H9 (cell line): ENCODE results near the gene FHIP1B. TPM values are rescaled to one million over a fixed set of nuclear protein-coding genes. Genes with fewer than 3 reads are reported as not detected.
"Not testable (repeated sequence)": the region's sequence is repeated elsewhere in the genome, so short reads cannot be mapped to it uniquely, and the experiment has no call there.

Experiments
- DNase-seq: peaks from one replicate; pipeline ENCODE4 v3.0.0-alpha.2; 2017
- H2AFZ ChIP-seq: one replicate; pipeline ENCODE4 v1.6.1; 2013; ENCODE audit warnings: mild to moderate bottlenecking, low read length, control low read depth, moderate library complexity
- H2AK5ac ChIP-seq: 2 replicates; pipeline ENCODE4 v1.6.1; 2013; ENCODE audit warnings: low read length, control low read depth, mixed read lengths; ENCODE audit not compliant: insufficient read length
- H2BK120ac ChIP-seq: one replicate; pipeline ENCODE4 v1.6.1; 2013; ENCODE audit warnings: low read depth, mild to moderate bottlenecking, low read length, control low read depth, inconsistent platforms; ENCODE audit not compliant: poor library complexity, severe bottlenecking
- H2BK12ac ChIP-seq: 2 replicates; pipeline ENCODE4 v1.6.1; 2013; ENCODE audit warnings: low read length, control low read depth, mixed read lengths, low read depth; ENCODE audit not compliant: insufficient read length
- H2BK15ac ChIP-seq: 2 replicates; pipeline ENCODE4 v1.6.1; 2013; ENCODE audit warnings: low read depth, low read length, control low read depth
- H2BK20ac ChIP-seq: one replicate; pipeline ENCODE4 v1.6.1; 2013; ENCODE audit warnings: low read depth, mild to moderate bottlenecking, low read length, control low read depth, inconsistent platforms; ENCODE audit not compliant: poor library complexity, severe bottlenecking
- H2BK5ac ChIP-seq: 2 replicates; pipeline ENCODE4 v1.6.1; 2013; ENCODE audit warnings: low read length, control low read depth, mixed read lengths; ENCODE audit not compliant: insufficient read length
- H3K14ac ChIP-seq: 2 replicates; pipeline ENCODE4 v1.6.1; 2013; ENCODE audit warnings: low read length, control low read depth; ENCODE audit not compliant: insufficient read depth
- H3K18ac ChIP-seq: 2 replicates; pipeline ENCODE4 v1.6.1; 2013; ENCODE audit warnings: low read depth, mild to moderate bottlenecking, mixed read lengths, low read length, control low read depth; ENCODE audit not compliant: insufficient read length
- H3K23ac ChIP-seq: 2 replicates; pipeline ENCODE4 v1.6.1; 2013; ENCODE audit warnings: low read length, control low read depth, mixed read lengths, low read depth; ENCODE audit not compliant: insufficient read length
- H3K23me2 ChIP-seq: 2 replicates; pipeline ENCODE4 v1.6.1; 2013; ENCODE audit warnings: low read depth, mild to moderate bottlenecking, mixed read lengths, low read length, control low read depth; ENCODE audit not compliant: insufficient read length, poor library complexity, severe bottlenecking
- H3K27ac ChIP-seq: 2 replicates; pipeline ENCODE4 v1.5.1; 2013; ENCODE audit warnings: low read length, control low read depth, mixed read lengths, low read depth; ENCODE audit not compliant: insufficient read length
- H3K27me3 ChIP-seq: 2 replicates; pipeline ENCODE4 v1.6.1; 2013; ENCODE audit warnings: low read length, control low read depth, inconsistent platforms; ENCODE audit not compliant: insufficient read depth
- H3K4ac ChIP-seq: 2 replicates; pipeline ENCODE4 v1.6.1; 2013; ENCODE audit warnings: low read depth, mild to moderate bottlenecking, control low read depth, inconsistent platforms, low read length, moderate library complexity
- H3K4me1 ChIP-seq: 2 replicates; pipeline ENCODE4 v1.6.1; 2013; ENCODE audit warnings: low read length, control low read depth, inconsistent platforms; ENCODE audit not compliant: insufficient read depth
- H3K4me2 ChIP-seq: 2 replicates; pipeline ENCODE4 v1.6.1; 2013; ENCODE audit warnings: low read length, control low read depth, mixed read lengths; ENCODE audit not compliant: insufficient read length, insufficient read depth
- H3K56ac ChIP-seq: 2 replicates; pipeline ENCODE4 v1.6.1; 2013; ENCODE audit warnings: low read depth, mild to moderate bottlenecking, mixed read lengths, low read length, control low read depth; ENCODE audit not compliant: insufficient read length
- H3K79me1 ChIP-seq: 2 replicates; pipeline ENCODE4 v1.6.1; 2013; ENCODE audit warnings: low read depth, mild to moderate bottlenecking, moderate library complexity, low read length, control low read depth, inconsistent platforms; ENCODE audit not compliant: insufficient read depth, poor library complexity, severe bottlenecking
- H3K79me2 ChIP-seq: 2 replicates; pipeline ENCODE4 v1.6.1; 2013; ENCODE audit warnings: low read length, control low read depth, inconsistent platforms; ENCODE audit not compliant: insufficient read depth
- H3K9ac ChIP-seq: 2 replicates; pipeline ENCODE4 v1.6.1; 2013; ENCODE audit warnings: low read length, control low read depth, mixed read lengths; ENCODE audit not compliant: insufficient read length; ENCODE audit errors: extremely low read depth
- H3K9me3 ChIP-seq: one replicate; pipeline ENCODE4 v1.6.1; 2013; ENCODE audit warnings: low read depth, low read length, inconsistent platforms; ENCODE audit not compliant: control insufficient read depth
- H3T11ph ChIP-seq: one replicate; pipeline ENCODE4 v1.6.1; 2013; ENCODE audit warnings: mild to moderate bottlenecking, low read length, control low read depth, inconsistent platforms
- H4K20me1 ChIP-seq: one replicate; pipeline ENCODE4 v1.6.1; 2013; ENCODE audit not compliant: control insufficient read depth, insufficient read length, insufficient read depth
- H4K5ac ChIP-seq: 2 replicates; pipeline ENCODE4 v1.6.1; 2013; ENCODE audit warnings: low read depth, mild to moderate bottlenecking, mixed read lengths, low read length, control low read depth; ENCODE audit not compliant: insufficient read length
- H4K8ac ChIP-seq: replicated peaks from 2 replicates; pipeline ENCODE4 v1.6.1; 2013; ENCODE audit warnings: low read length, control low read depth, mixed read lengths, low read depth; ENCODE audit not compliant: insufficient read length
- H4K91ac ChIP-seq: 2 replicates; pipeline ENCODE4 v1.6.1; 2013; ENCODE audit warnings: low read depth, mild to moderate bottlenecking, moderate library complexity, mixed read lengths, low read length, control low read depth; ENCODE audit not compliant: insufficient read length
- H3K27ac Mint-ChIP-seq, 3 experiments: 2 replicates in 2 of 3; 3 replicates in 1 of 3; pipeline ENCODE4 v1.8.0; 2020 to 2021; ENCODE audit warnings: mixed read lengths in 3 of 3, mild to moderate bottlenecking in 1 of 3, moderate library complexity in 1 of 3
- H3K27me3 Mint-ChIP-seq: 2 replicates; pipeline ENCODE4 v1.8.0; 2021; ENCODE audit warnings: low read depth, mild to moderate bottlenecking, moderate library complexity, mixed read lengths
- H3K36me3 Mint-ChIP-seq, 3 experiments: 2 replicates in 2 of 3; 3 replicates in 1 of 3; pipeline ENCODE4 v1.8.0; 2020 to 2021; ENCODE audit warnings: low read depth in 3 of 3, mixed read lengths in 3 of 3; ENCODE audit not compliant: insufficient read depth in 1 of 3
- H3K4me1 Mint-ChIP-seq, 2 experiments: 2 replicates each; pipeline ENCODE4 v1.8.0; 2020; ENCODE audit warnings: mixed read lengths in 2 of 2
- H3K4me3 Mint-ChIP-seq, 2 experiments: 2 replicates in 1 of 2; 3 replicates in 1 of 2; pipeline ENCODE4 v1.8.0; 2020 to 2021; ENCODE audit warnings: mild to moderate bottlenecking in 2 of 2, mixed read lengths in 2 of 2, moderate library complexity in 1 of 2
- H3K9me3 Mint-ChIP-seq, 2 experiments: 2 replicates in 1 of 2; 3 replicates in 1 of 2; pipeline ENCODE4 v1.8.0; 2020; ENCODE audit warnings: mild to moderate bottlenecking in 2 of 2, mixed read lengths in 2 of 2, moderate library complexity in 1 of 2
- CTCF ChIP-seq: fragments of 200-600 bp; sonication (generic); conservative IDR thresholded peaks from 3 replicates; pipeline ENCODE4 v1.8.0; 2021; ENCODE audit warnings: antibody characterized with exemption, mild to moderate bottlenecking
- WGBS: extraction: QIAGEN DNeasy Blood & Tissue Kit; methylation state at CpG from one replicate; pipeline ENCODE4 v1.1.7; 2013; ENCODE audit warnings: missing lambda C conversion rate, low lambda C conversion rate, mixed read lengths; ENCODE audit not compliant: insufficient read length; ENCODE audit errors: extremely low coverage; 5-methylcytosine and 5-hydroxymethylcytosine counted together
- total RNA-seq: library from RNA; stranded (reverse); gene quantifications from 2 replicates; pipeline ENCODE4 v1.2.1, GENCODE V29; 2021

FHIP1B gene
- total RNA-seq, 1 experiment from 2014 or later, result 28.5 TPM

GRCh38 chr11:6283453-6284023 is 49.1 kb upstream of the FHIP1B start:
- no peak for TF ChIP-seq CTCF
- H3K27me3 Mint-ChIP-seq, result peaks cover 98% of the 10 kb centered on the region

DNA sequence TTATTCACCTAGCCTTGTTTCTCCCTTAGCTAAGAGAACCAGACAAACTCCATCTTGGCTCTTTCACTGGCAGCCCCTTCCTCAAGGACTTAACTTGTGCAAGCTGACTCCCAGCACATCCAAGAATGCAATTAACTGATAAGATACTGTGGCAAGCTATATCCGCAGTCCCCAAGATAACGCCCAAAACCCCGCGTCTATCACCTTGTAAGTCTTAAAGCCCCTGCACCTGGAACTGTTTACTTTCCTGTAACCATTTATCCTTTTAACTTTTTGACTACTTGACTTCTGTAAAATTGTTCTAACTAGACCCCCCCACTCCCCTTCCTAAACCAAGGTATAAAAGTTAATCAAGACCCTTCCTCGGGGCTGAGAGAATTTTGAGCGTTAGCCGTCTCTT is 46.4 kb upstream of the FHIP1B start:
- not testable (repeated sequence) for H3K23ac ChIP-seq, H3T11ph ChIP-seq, H2AFZ ChIP-seq, H4K5ac ChIP-seq, H3K18ac ChIP-seq, H3K9me3 ChIP-seq, H2BK15ac ChIP-seq, H2BK12ac ChIP-seq, H3K4me3 Mint-ChIP-seq, H4K91ac ChIP-seq, H3K36me3 Mint-ChIP-seq, H3K23me2 ChIP-seq, H3K4me2 ChIP-seq, H3K14ac ChIP-seq, H3K9ac ChIP-seq, H4K20me1 ChIP-seq, H3K27ac ChIP-seq, H3K4ac ChIP-seq, H3K9me3 Mint-ChIP-seq, H4K8ac ChIP-seq, H3K79me2 ChIP-seq, H3K56ac ChIP-seq, H3K79me1 ChIP-seq, H2BK120ac ChIP-seq, H2BK5ac ChIP-seq, H2AK5ac ChIP-seq, H2BK20ac ChIP-seq, DNase-seq, H3K4me1 ChIP-seq
- no CpG with 5 or more reads among the region's 7 CpGs for WGBS
- peak overlapping the region in 1 of 3 experiments; percentile 10; a peak in 1 of 7 replicates for H3K27ac Mint-ChIP-seq
- peaks cover 21 to 33% of the 10 kb centered on the region in 2 experiments for H3K4me1 Mint-ChIP-seq
- peaks cover 94% of the 10 kb centered on the region for H3K27me3 Mint-ChIP-seq
- peaks cover 16% of the 10 kb centered on the region; the same call in 1 of the 2 replicates for H3K27me3 ChIP-seq

More at GRCh38 chr11:6283453-6284023, 49.1 kb upstream of the FHIP1B start:
- H3K18ac ChIP-seq, result no peak overlapping the region
- no peaks in the 10 kb centered on the region for H3K4me1 ChIP-seq
- H2BK20ac ChIP-seq, result no peak overlapping the region
- DNase-seq, result no peak
- no peaks in the 10 kb centered on the region for H3K79me2 ChIP-seq
- no peak overlapping the region for H2BK5ac ChIP-seq
- no peak overlapping the region for H2AFZ ChIP-seq
- no peaks in the 10 kb centered on the region for H3K23me2 ChIP-seq
- no peak overlapping the region for H2BK15ac ChIP-seq
- no peak overlapping the region for H2AK5ac ChIP-seq
- no peaks in the 10 kb centered on the region; a peak in 1 of 5 replicates for H3K9me3 Mint-ChIP-seq
- no peak overlapping the region for H3K4ac ChIP-seq
- no peak overlapping the region for H3K27ac Mint-ChIP-seq
- peaks cover 29 to 33% of the 10 kb centered on the region in 2 experiments for H3K4me1 Mint-ChIP-seq
- no peaks in the 10 kb centered on the region for H3K36me3 Mint-ChIP-seq
- no peaks in the 10 kb centered on the region for H4K20me1 ChIP-seq
- no peak overlapping the region for H4K5ac ChIP-seq
- no peak overlapping the region for H3T11ph ChIP-seq
- no peak overlapping the region for H4K8ac ChIP-seq
- H2BK120ac ChIP-seq, result no peak overlapping the region
- no peak overlapping the region for H4K91ac ChIP-seq
- peaks cover 16% of the 10 kb centered on the region; the same call in 1 of the 2 replicates for H3K27me3 ChIP-seq
- H3K23ac ChIP-seq, result no peak overlapping the region
- H3K14ac ChIP-seq, result no peak overlapping the region
- H3K4me3 Mint-ChIP-seq, result no peak overlapping the region
- no peak overlapping the region for H3K9ac ChIP-seq
- H3K9me3 ChIP-seq, result no peaks in the 10 kb centered on the region
- no peak overlapping the region for H3K27ac ChIP-seq
- WGBS, result no CpG with 5 or more reads among the region's 4 CpGs
- no peak overlapping the region for H2BK12ac ChIP-seq
- H3K56ac ChIP-seq, result no peak overlapping the region
- H3K4me2 ChIP-seq, result no peak overlapping the region
- no peaks in the 10 kb centered on the region for H3K79me1 ChIP-seq
